HepG2 (cell line): ENCODE data around the gene SHANK2. TPM values are rescaled to one million over a fixed set of nuclear protein-coding genes. Genes with fewer than 3 reads are reported as not detected.
A peak's percentile ranks its signal among the peaks of the same experiment; 100 is the strongest.

ENCODE experiments used
- ARHGAP35 ChIP-seq: sonication (generic); formaldehyde crosslinking; IDR thresholded peaks from 2 replicates; pipeline ENCODE4 v1.9.0; 2022; ENCODE audit warnings: mild to moderate bottlenecking, inconsistent platforms, moderate library complexity, missing genetic modification reagents, borderline replicate concordance
- CHCHD3 ChIP-seq: sonication (generic); formaldehyde crosslinking; IDR thresholded peaks from 2 replicates; pipeline ENCODE4 v1.8.0; 2022; ENCODE audit warnings: mild to moderate bottlenecking, missing genetic modification reagents, moderate library complexity
- FIP1L1 ChIP-seq: fragments of 200-400 bp; formaldehyde crosslinking; IDR thresholded peaks from 2 replicates; pipeline ENCODE4 v1.6.1; 2018; ENCODE audit warnings: low read depth, mild to moderate bottlenecking, low read length, moderate library complexity, borderline replicate concordance; ENCODE audit not compliant: insufficient read depth
- GATA4 ChIP-seq: sonication (generic); IDR thresholded peaks from 2 replicates; pipeline ENCODE4 v1.6.1; 2016; ENCODE audit warnings: antibody characterized with exemption, low read depth, borderline replicate concordance
- JUNB ChIP-seq: sonication (generic); formaldehyde crosslinking; IDR thresholded peaks from 2 replicates; pipeline ENCODE4 v1.8.0; 2022; ENCODE audit warnings: missing genetic modification reagents, mild to moderate bottlenecking, borderline replicate concordance
- PHF8 ChIP-seq: sonication (generic); formaldehyde crosslinking; IDR thresholded peaks from 2 replicates; pipeline ENCODE4 v1.5.0; 2020; ENCODE audit warnings: missing genetic modification reagents
- REPIN1 ChIP-seq: sonication (generic); formaldehyde crosslinking; IDR thresholded peaks from 2 replicates; pipeline ENCODE4 v1.8.0; 2022; ENCODE audit warnings: missing genetic modification reagents, low read depth, mild to moderate bottlenecking, borderline replicate concordance
- REXO4 ChIP-seq: sonication (generic); formaldehyde crosslinking; IDR thresholded peaks from 2 replicates; pipeline ENCODE4 v1.8.0; 2022; ENCODE audit warnings: missing genetic modification reagents, mild to moderate bottlenecking, borderline replicate concordance
- SCMH1 ChIP-seq: sonication (generic); formaldehyde crosslinking; IDR thresholded peaks from 2 replicates; pipeline ENCODE4 v1.9.0; 2021; ENCODE audit warnings: missing genetic modification reagents, mild to moderate bottlenecking, borderline replicate concordance
- SNRNP70 ChIP-seq: fragments of 200-400 bp; formaldehyde crosslinking; IDR thresholded peaks from 2 replicates; pipeline ENCODE4 v1.6.1; 2017; ENCODE audit warnings: mild to moderate bottlenecking, low read depth, low read length, moderate library complexity
- THAP9 ChIP-seq: sonication (generic); formaldehyde crosslinking; IDR thresholded peaks from 2 replicates; pipeline ENCODE4; 2020; ENCODE audit warnings: missing genetic modification reagents, mild to moderate bottlenecking, borderline replicate concordance
- TMF1 ChIP-seq: sonication (generic); formaldehyde crosslinking; IDR thresholded peaks from 2 replicates; pipeline ENCODE4 v1.8.1; 2022; ENCODE audit warnings: low read depth, missing genetic modification reagents
- TP53 ChIP-seq: sonication (generic); formaldehyde crosslinking; conservative IDR thresholded peaks from 2 replicates; pipeline ENCODE4 v1.4.0; 2020; ENCODE audit warnings: missing genetic modification reagents
- ZBTB1 ChIP-seq: sonication (generic); formaldehyde crosslinking; IDR thresholded peaks from 2 replicates; pipeline ENCODE4 v1.4.0; 2020; ENCODE audit warnings: missing genetic modification reagents, borderline replicate concordance
- ZBTB3 ChIP-seq: sonication (generic); formaldehyde crosslinking; IDR thresholded peaks from 2 replicates; pipeline ENCODE4 v1.4.0; 2020; ENCODE audit warnings: low read depth, mild to moderate bottlenecking, moderate library complexity, missing genetic modification reagents, borderline replicate concordance
- ZFP62 ChIP-seq: sonication (generic); formaldehyde crosslinking; IDR thresholded peaks from 2 replicates; pipeline ENCODE4 v1.4.0; 2020; ENCODE audit warnings: missing genetic modification reagents
- ZGPAT ChIP-seq: IDR thresholded peaks from 2 replicates; pipeline ENCODE4 v1.6.1; 2016; ENCODE audit warnings: mild to moderate bottlenecking
- ZNF44 ChIP-seq: sonication (generic); formaldehyde crosslinking; IDR thresholded peaks from 2 replicates; pipeline ENCODE4 v1.5.1; 2020; ENCODE audit warnings: mild to moderate bottlenecking, missing genetic modification reagents
- ZNF609 ChIP-seq: sonication (generic); formaldehyde crosslinking; IDR thresholded peaks from 2 replicates; pipeline ENCODE4 v1.4.0; 2020; ENCODE audit warnings: mild to moderate bottlenecking, missing genetic modification reagents, borderline replicate concordance
- ZNF83 ChIP-seq: sonication (generic); formaldehyde crosslinking; IDR thresholded peaks from 2 replicates; pipeline ENCODE4 v1.4.0; 2020; ENCODE audit warnings: missing genetic modification reagents, mild to moderate bottlenecking, borderline replicate concordance
- polyA plus RNA-seq, 8 experiments: library from polyadenylated mRNA; depleted of rRNA in 3 of 8; stranded (reverse) in 7 of 8; unstranded in 1 of 8; fragments of >200 nt; fragmentation: Illumina TruSeq in 4 of 8; extraction: Trizol in 4 of 8; gene quantifications; 2 replicates each; pipeline versions ENCODE4 v1.2.1 to v1.2.3, GENCODE V29; 2011 to 2016; ENCODE audit warnings: low read depth in 4 of 8, missing spikeins in 1 of 8, mixed read lengths in 1 of 8; ENCODE audit not compliant: insufficient read depth in 1 of 8
- total RNA-seq, 5 experiments: library from RNA; depleted of rRNA; stranded (reverse); fragments of >200 nt; fragmentation: Illumina TruSeq; extraction: Trizol; gene quantifications; 2 replicates each; pipeline ENCODE4 v1.2.3, GENCODE V29; 2016; ENCODE audit warnings: low read depth in 1 of 5

The SHANK2 gene
- total and polyA plus RNA-seq, 2 of the 13 experiments (the other 11 are each of a cell fraction or from before 2014, with no cell fraction given): 10.2 to 13.0 TPM

- TF ChIP-seq ZNF609 (CRISPR knock-in tag) (peak; percentile 83), PHF8 (CRISPR knock-in tag) (0 out of 2 replicates have a peak, but pooled peaks have one; percentile 35), ZNF44 (CRISPR knock-in tag) (no peak), GATA4 (peak; percentile 81; the same call in 1 of the 2 replicates), TP53 (CRISPR knock-in tag) (no peak), ZFP62 (no peak), THAP9 (CRISPR knock-in tag) (peak; percentile 38; the same call in 1 of the 2 replicates), FIP1L1 (no peak), ZNF83 (CRISPR knock-in tag) (no peak), TMF1 (CRISPR knock-in tag) (no peak), SNRNP70 (no peak), SCMH1 (CRISPR knock-in tag) (no peak), JUNB (no peak), ZBTB1 (CRISPR knock-in tag) (no peak), ARHGAP35 (no peak), ZGPAT (CRISPR knock-in tag) (peak; percentile 86), REXO4 (CRISPR knock-in tag) (no peak), REPIN1 (CRISPR knock-in tag) (no peak), CHCHD3 (CRISPR knock-in tag) (no peak), ZBTB3 (no peak)
Measured at GRCh38 chr11:71240865-71241691, 11.3 kb downstream of the SHANK2 start (continued).
